Activated CD4-positive, CD25-positive, alpha-beta regulatory T cell treated with anti-CD3 and anti-CD28 coated beads, Interleukin-2, amount 50 U/mL, for 16 hours (primary cell): ENCODE results near the gene TAF13.
"Not testable (repeated sequence)": the region's sequence is repeated elsewhere in the genome, so short reads cannot be mapped to it uniquely, and the experiment has no call there.

ENCODE experiments used
- DNase-seq: peaks from one replicate; pipeline ENCODE4 v3.0.0-alpha.2; 2020; ENCODE audit warnings: low read depth, low spot score

TAF13 gene

GRCh38 chr1:109091839-109092193 is 16.0 kb upstream of the TAF13 start:
- DNase-seq: no peak

DNA sequence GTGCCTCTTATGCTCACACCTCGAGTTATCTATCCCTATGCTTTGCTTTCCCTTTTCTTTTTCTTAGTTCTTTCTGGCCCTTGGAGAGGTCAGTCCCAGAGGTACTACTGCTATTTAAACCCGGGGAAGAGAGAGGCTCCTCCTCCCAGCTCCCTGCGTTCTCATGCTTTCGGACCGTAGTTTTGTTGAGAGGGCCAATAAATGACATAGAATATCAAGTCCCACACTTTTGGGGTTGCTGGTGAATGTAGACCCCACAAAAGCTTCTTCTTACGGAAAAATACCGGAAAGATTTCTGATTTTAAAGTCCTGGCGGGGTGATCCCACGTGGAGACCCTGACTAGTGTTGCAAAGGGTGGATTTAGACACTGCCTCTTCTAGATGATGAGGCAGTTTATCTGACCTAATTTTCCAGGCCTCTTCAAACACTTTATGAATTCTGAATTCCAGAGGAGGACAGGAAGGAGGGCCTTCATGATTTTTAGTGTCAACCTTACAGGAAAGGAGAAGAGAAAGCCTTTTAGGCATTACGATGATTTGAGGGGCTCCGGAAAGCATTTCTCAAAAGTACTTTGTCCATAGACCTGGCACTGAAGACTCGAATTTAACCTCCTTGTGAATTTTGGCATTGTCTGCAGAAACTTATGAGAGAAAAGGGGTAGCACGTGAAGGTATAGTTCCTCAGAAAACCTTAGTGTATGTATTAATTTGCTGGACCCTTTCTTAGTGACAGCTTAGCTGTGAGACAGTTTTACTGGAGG is 15.5 kb upstream of the TAF13 start:
- no peak for DNase-seq

- DNase-seq: peak; percentile 80
Observed at GRCh38 chr1:109090196-109091077, 14.6 kb upstream of the TAF13 start, which contains the start of gene TMEM167B. TMEM167B (plus strand) TSS chr1:109090764; CDS start chr1:109090873, 109 bp downstream.

- DNase-seq: no peak
Observed at GRCh38 chr1:109089242-109090015, 13.6 kb upstream of the TAF13 start.

DNA sequence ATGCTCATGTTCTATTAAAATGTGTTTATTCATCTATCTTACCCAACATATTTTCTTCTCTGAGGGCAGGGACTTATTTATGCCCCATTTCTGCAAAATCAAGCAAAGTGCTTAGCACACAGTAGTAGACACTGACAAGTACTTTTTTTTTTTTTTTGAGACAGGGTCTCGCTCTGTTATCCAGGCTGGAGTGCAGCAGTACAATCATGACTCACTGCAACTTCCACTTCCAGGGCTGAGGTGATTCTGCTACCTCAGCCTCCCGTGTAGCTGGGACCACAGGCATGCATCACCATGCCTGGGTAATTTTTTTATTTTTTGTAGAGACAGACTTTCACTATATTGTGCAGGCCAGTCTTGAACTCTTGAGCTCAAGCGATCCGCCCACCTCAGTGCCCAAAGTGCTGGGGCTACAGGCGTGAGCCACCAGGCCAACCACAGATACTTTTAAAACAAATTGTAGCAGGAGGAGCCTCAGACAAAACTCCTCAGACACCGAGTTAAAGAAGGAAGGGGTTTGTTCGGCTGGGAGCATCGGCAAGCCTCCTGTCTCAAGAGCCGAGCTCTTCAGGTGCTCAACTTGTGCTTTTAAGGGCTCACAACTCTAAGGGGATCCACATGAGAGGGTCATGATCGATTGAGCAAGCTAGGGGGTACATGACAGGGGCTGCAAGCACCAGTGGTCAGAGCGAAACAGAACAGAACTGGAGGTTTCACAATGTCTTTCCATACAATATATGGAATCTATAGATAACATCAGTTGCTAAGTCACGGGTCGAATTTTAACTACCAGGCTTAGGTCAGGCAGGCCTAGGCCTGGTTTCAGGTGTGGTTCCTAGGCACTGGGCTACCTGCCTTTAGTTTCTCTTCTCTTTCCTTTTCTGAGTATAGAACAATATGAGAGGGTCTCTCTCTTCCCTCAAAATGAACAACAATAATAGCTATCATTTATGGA is 9.0 kb upstream of the TAF13 start:
- no peak for DNase-seq

- DNase-seq: no peak
Observed at GRCh38 chr1:109083923-109084322, 8.1 kb upstream of the TAF13 start.

DNA sequence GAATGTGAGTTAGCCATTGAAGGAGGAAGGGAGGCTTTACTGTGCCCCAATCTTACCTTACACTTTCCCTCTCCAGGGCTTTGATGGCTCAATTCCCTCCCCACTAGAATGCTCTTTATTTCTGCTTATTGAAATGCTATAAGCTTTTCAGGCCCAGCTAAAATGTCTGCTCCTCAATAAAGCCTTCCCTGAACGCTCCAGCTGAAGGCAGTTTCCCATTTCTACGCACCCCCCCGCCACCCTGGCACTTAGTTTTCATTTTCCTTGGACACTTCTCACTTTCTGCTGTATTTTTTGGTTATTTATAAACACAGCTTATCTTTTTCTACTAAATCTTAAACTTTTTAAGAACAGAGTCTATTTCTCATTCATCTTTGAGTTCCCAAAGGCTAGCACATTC is 7.7 kb upstream of the TAF13 start:
- DNase-seq: no peak

- no peak for DNase-seq
Observed at GRCh38 chr1:109080441-109081082, 4.8 kb upstream of the TAF13 start.

DNA sequence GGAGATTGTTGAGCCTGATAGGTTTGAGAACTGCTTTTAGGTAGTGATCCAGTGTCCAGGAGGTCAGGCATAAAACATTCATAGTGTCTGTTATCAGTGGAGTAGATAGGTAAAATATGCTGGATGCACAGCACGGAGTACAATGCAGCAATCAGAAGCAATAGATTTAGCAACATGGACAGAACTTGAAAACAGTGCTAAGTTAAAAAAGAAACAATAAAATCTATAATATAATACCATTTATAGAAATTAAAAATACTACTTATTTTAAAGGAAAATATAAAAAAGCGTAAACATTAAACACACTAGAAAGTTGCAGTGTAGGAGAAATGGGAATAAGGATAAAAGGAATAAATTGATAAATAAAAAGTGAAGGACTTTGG is 3.4 kb upstream of the TAF13 start:
- no peak for DNase-seq

GRCh38 chr1:109078317-109078716 is 2.5 kb upstream of the TAF13 start:
- no peak for DNase-seq

DNA sequence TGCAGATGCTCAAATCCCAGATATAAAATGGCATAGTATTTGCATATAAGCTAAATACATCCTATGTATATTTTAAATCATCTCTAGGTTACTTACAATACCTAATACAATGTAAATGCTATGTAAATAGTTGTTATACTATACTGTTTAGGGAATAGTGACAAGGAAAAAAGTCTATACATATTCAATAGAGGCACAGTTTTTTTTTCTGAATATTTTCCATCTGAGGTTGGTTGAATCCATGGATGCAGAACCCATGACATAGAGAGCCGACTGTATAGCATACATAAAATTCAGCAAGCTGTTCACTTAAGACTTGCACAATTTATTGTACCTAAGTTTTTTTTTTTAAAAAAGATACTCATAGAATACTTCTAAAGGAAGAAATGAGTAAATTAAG is 6.5 kb downstream of the TAF13 start:
- no peak for DNase-seq

DNA sequence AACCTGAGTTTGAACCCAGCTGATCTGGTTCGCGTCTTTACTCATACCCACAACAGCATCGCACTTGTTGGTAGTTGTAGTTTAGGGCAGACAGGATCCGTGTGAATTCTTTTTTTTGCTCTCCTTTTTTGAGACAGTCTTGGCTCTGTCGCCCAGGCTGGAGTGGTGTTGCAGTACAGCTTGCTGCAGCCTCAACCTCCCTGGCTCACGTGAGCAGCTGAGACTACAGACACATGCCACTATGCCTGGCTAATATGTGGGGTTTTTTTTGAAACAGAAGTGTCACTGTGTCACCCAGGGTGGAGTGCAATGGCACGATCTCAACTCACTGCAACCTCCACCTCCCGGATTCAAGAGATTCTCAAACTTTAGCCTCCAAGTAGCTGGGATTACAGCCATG is 7.9 kb downstream of the TAF13 start:
- DNase-seq: no peak

- no peak for DNase-seq
Observed at GRCh38 chr1:109065137-109065536, 10.7 kb downstream of the TAF13 start.

DNA sequence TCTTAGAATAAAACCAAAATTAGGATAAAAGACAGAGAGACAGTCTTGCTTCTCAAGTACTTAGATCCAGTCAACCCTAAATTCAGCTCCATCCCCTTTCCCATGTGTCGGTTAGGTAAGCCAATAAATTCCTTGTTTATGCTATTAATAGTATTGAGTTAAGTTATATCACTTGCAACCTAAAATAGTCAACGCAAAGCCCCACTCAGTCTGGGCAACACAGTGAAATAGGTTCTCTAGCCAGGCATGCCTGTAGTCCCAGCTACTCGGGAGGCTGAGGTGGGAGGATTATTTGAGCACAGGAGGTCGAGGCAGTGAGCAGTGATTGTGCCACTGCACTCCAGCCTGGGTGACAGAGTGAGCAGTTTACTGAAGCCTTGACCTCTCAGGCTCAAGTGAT is 14.6 kb downstream of the TAF13 start:
- DNase-seq: no peak

GRCh38 chr1:109060707-109061106 is 15.1 kb downstream of the TAF13 start:
- no peak for DNase-seq

- DNase-seq: no peak
Observed at GRCh38 chr1:109059026-109059425, 16.8 kb downstream of the TAF13 start.

GRCh38 chr1:109056064-109056463 is 19.7 kb downstream of the TAF13 start:
- DNase-seq: no peak

DNA sequence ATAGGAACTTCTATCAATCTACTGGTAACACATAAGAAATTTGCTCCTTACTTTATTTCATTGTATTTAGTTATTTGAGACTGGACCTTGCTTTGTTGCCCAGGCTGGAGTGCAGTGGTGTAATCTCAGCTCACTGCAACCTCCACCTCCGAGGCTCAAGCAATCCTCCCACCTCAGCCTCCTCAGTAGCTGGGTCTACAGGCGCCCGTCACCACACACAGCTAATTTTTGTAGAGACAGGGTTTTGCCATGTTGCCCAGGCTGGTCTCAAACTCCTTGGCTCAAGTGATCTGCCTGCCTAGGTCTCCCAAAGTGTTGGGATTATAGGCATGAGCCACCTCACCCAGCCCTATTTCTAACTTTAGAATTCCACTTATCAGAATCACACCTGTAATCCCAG is 23.7 kb downstream of the TAF13 start:
- DNase-seq: not testable (repeated sequence)

DNA sequence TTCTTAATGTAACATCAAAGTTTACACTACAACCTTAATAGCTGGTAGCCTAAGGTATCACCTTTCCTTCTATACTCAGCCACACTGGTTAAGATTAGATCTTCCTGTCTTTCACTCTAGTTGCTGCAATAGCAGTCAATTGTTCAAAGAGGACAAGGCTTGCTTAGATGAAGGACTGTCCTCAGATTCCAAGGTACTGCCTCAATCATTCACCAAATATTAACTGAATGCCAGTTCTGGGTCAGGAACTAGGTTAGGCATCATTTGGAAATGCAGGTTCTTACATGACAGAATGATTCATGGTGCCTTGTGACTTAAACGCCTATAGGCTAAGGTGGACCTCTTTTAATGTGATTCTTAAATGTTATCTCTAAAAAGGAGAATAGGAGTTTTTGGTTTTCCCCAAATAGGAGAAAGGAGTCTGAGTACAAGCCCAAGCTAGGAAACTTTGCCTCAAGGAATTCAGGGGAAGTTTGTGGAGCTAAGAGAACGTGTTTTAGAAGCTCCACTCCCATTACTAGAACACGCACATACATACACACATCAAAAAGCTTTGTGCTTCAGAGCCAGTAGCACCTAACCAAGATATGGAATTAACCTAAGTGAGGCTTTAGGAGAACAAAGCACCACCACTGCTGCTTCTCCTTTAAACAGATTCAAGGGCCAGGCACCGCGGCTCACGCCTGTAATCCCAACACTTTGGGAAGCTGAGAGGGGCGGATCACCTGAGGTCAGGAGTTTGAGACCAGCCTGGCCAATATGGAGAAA is 25.4 kb downstream of the TAF13 start:
- no peak for DNase-seq

GRCh38 chr1:109048335-109048734 is 27.5 kb downstream of the TAF13 start:
- DNase-seq: no peak
